KMS-11 (cell line): Measurements from ENCODE around the gene SNIP1.

Experiments used
- H2AFZ ChIP-seq: fragments of 200-600 bp; sonication (generic); 2 replicates; pipeline ENCODE4 v1.6.1; 2016; ENCODE audit warnings: antibody characterized with exemption, mixed run types, low read depth
- H3K27ac ChIP-seq: fragments of 200-600 bp; sonication (generic); 2 replicates; pipeline ENCODE4 v1.6.1; 2016; ENCODE audit warnings: mild to moderate bottlenecking, mixed run types
- H3K27me3 ChIP-seq: fragments of 200-600 bp; sonication (generic); 2 replicates; pipeline ENCODE4 v1.6.1; 2017; ENCODE audit warnings: mild to moderate bottlenecking, low read depth, mixed run types, moderate library complexity; ENCODE audit not compliant: insufficient read depth
- H3K36me3 ChIP-seq: fragments of 200-600 bp; sonication (generic); 2 replicates; pipeline ENCODE4 v1.6.1; 2017; ENCODE audit warnings: mild to moderate bottlenecking, mixed run types; ENCODE audit not compliant: insufficient read depth
- H3K4me1 ChIP-seq: fragments of 200-600 bp; sonication (generic); 2 replicates; pipeline ENCODE4 v1.6.1; 2016; ENCODE audit warnings: mild to moderate bottlenecking, low read depth, mixed run types; ENCODE audit not compliant: poor library complexity, severe bottlenecking
- H3K4me2 ChIP-seq: fragments of 200-600 bp; sonication (generic); 2 replicates; pipeline ENCODE4 v1.7.0; 2016; ENCODE audit warnings: mild to moderate bottlenecking, mixed run types
- H3K4me3 ChIP-seq: fragments of 200-600 bp; sonication (generic); IDR thresholded peaks from 2 replicates; pipeline ENCODE4 v1.6.1; 2017; ENCODE audit warnings: low read depth, low read length, mixed read lengths; ENCODE audit not compliant: insufficient read depth
- H3K79me2 ChIP-seq: fragments of 200-600 bp; sonication (generic); 2 replicates; pipeline ENCODE4 v1.6.1; 2016; ENCODE audit warnings: low read depth, mixed run types; ENCODE audit not compliant: insufficient read depth
- H3K9ac ChIP-seq: fragments of 200-600 bp; sonication (generic); 2 replicates; pipeline ENCODE4 v1.6.1; 2016; ENCODE audit warnings: mild to moderate bottlenecking, mixed run types
- H4K20me1 ChIP-seq: fragments of 200-600 bp; sonication (generic); 2 replicates; pipeline ENCODE4 v1.6.1; 2016; ENCODE audit warnings: mild to moderate bottlenecking, mixed run types; ENCODE audit not compliant: insufficient read depth
- CTCF ChIP-seq: fragments of 200-600 bp; sonication (generic); conservative IDR thresholded peaks from 2 replicates; pipeline ENCODE4 v1.6.1; 2017; ENCODE audit warnings: low read depth, mild to moderate bottlenecking, antibody characterized with exemption, low read length, moderate library complexity, mixed read lengths

Gene SNIP1

GRCh38 chr1:37502104-37502503 lies 52.0 kb downstream of the SNIP1 start:
- no peak overlapping the region for H3K4me2 ChIP-seq
- no peak overlapping the region for H3K27ac ChIP-seq
- H4K20me1 ChIP-seq, result no peaks in the 10 kb centered on the region
- no peak overlapping the region for H2AFZ ChIP-seq
- H3K9ac ChIP-seq, result no peak overlapping the region
- H3K4me3 ChIP-seq, result no peak overlapping the region
- TF ChIP-seq CTCF, result no peak
- no peaks in the 10 kb centered on the region; the same call in 1 of the 2 replicates for H3K79me2 ChIP-seq
- H3K27me3 ChIP-seq, result no peaks in the 10 kb centered on the region
- H3K4me1 ChIP-seq, result peaks cover 12% of the 10 kb centered on the region
- no peaks in the 10 kb centered on the region for H3K36me3 ChIP-seq

GRCh38 chr1:37501661-37502060 lies 52.4 kb downstream of the SNIP1 start:
- Histone ChIP-seq H3K27ac (no peak overlapping the region), H3K27me3 (no peaks in the 10 kb centered on the region)
- TF ChIP-seq CTCF, result no peak

GRCh38 chr1:37498872-37499617 lies 55.0 kb downstream of the SNIP1 start:
- Histone ChIP-seq H3K4me3 (no peak overlapping the region), H2AFZ (no peak overlapping the region), H3K36me3 (no peaks in the 10 kb centered on the region), H3K79me2 (no peaks in the 10 kb centered on the region), H3K4me2 (no peak overlapping the region), H3K27ac (no peak overlapping the region), H3K4me1 (peaks cover 20% of the 10 kb centered on the region), H4K20me1 (no peaks in the 10 kb centered on the region), H3K27me3 (no peaks in the 10 kb centered on the region), H3K9ac (no peak overlapping the region)
- no peak for TF ChIP-seq CTCF

More at GRCh38 chr1:37501661-37502060, 52.4 kb downstream of the SNIP1 start:
- Histone ChIP-seq H4K20me1 (no peaks in the 10 kb centered on the region), H2AFZ (no peak overlapping the region), H3K4me3 (no peak overlapping the region), H3K79me2 (no peaks in the 10 kb centered on the region; the same call in 1 of the 2 replicates), H3K36me3 (no peaks in the 10 kb centered on the region), H3K4me2 (no peak overlapping the region), H3K4me1 (peaks cover 12% of the 10 kb centered on the region), H3K9ac (no peak overlapping the region)

GRCh38 chr1:37497832-37498231 lies 56.3 kb downstream of the SNIP1 start:
- no peak for TF ChIP-seq CTCF
- H3K36me3 ChIP-seq, result no peaks in the 10 kb centered on the region
- no peak overlapping the region for H3K4me2 ChIP-seq
- no peaks in the 10 kb centered on the region for H4K20me1 ChIP-seq
- no peaks in the 10 kb centered on the region for H3K79me2 ChIP-seq
- H3K27ac ChIP-seq, result no peak overlapping the region
- no peak overlapping the region for H3K9ac ChIP-seq
- H3K4me3 ChIP-seq, result no peak overlapping the region
- H2AFZ ChIP-seq, result no peak overlapping the region
- peaks cover 30% of the 10 kb centered on the region for H3K4me1 ChIP-seq
- H3K27me3 ChIP-seq, result no peaks in the 10 kb centered on the region
